Brain microvascular endothelial cell (primary cell): ENCODE data around the gene CLPTM1.

Experiments used
- DNase-seq: peaks from one replicate; pipeline ENCODE4 v3.0.0-alpha.2; 2020
- H3K27ac ChIP-seq: fragments of 250-450 bp; sonication (Bioruptor Pico); 2 replicates; pipeline ENCODE4 v1.5.1; 2020; ENCODE audit warnings: mild to moderate bottlenecking, moderate library complexity
- H3K27me3 ChIP-seq: fragments of 250-450 bp; sonication (Bioruptor Pico); replicated peaks from 2 replicates; pipeline ENCODE4 v1.5.1; 2020; ENCODE audit warnings: mild to moderate bottlenecking
- H3K36me3 ChIP-seq: fragments of 250-450 bp; sonication (Bioruptor Pico); replicated peaks from 2 replicates; pipeline ENCODE4 v1.5.1; 2020; ENCODE audit warnings: mild to moderate bottlenecking
- H3K4me3 ChIP-seq: 2 replicates; pipeline ENCODE4 v1.5.1; 2011; ENCODE audit warnings: low read depth, mild to moderate bottlenecking, control low read depth, low read length, moderate library complexity
- in situ Hi-C: cut with HindIII; loops from 2 replicates; pipeline ENCODE4 v1.10.0; 2017; ENCODE audit warnings: low sequenced_read_pairs, low pct_ligation_motif_present
- TF ChIP-seq, protein P1 (sequence below): IDR thresholded peaks from 2 replicates; pipeline ENCODE4 v1.5.1; 2011; ENCODE audit warnings: low read depth, mild to moderate bottlenecking, moderate library complexity, low read length, control low read depth, inconsistent platforms; ENCODE audit errors: missing control alignments

CLPTM1 gene

DNA sequence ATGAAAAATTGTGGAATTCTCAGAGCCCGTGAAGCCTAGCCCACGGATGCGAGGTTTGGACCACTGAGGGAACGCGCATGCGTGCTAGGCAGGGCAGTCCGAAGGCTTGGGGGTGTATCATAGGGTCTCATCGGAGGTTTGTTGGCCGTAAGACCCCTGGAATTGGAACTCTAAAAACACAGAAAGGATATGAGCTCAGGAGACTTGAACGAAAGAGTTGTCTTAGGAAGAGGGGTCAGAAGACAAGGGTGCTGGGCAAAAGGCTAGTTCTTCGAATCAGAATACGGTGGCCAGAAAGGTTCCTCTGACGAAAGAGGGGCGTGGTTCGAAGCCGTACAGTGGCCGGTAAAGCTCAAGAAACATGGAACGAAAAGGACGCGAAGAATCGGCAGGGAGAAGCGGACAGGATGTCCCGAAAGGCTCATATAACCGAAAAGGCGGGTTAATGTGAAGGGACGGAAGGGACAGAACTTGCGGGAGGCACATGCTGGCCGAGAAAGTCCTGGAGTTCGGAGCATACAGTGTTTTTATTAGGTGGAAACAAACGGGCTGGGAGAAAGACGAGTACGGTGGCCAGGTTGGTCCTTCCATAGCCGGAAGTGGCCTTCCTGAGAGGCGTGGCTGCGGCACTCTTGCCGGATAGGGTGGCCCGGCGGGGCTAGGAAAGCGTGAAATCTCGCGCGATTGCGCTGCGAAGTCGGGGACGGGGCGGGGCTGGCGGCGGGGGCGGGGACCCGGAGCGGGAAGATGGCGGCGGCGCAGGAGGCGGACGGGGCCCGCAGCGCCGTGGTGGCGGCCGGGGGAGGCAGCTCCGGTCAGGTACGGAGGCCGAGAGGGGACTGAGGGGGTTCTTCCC, at the start of gene CLPTM1:
Gene CLPTM1, plus strand, starts transcription at position 732 of the 856 bp plus-strand sequence. Its CDS starts 16 bp downstream, at position 748.
- H3K27me3 ChIP-seq = no peaks in the 10 kb centered on the region
- H3K27ac ChIP-seq = peak within 1 kb of the TSS; percentile 93
- TF ChIP-seq, protein P1, sequence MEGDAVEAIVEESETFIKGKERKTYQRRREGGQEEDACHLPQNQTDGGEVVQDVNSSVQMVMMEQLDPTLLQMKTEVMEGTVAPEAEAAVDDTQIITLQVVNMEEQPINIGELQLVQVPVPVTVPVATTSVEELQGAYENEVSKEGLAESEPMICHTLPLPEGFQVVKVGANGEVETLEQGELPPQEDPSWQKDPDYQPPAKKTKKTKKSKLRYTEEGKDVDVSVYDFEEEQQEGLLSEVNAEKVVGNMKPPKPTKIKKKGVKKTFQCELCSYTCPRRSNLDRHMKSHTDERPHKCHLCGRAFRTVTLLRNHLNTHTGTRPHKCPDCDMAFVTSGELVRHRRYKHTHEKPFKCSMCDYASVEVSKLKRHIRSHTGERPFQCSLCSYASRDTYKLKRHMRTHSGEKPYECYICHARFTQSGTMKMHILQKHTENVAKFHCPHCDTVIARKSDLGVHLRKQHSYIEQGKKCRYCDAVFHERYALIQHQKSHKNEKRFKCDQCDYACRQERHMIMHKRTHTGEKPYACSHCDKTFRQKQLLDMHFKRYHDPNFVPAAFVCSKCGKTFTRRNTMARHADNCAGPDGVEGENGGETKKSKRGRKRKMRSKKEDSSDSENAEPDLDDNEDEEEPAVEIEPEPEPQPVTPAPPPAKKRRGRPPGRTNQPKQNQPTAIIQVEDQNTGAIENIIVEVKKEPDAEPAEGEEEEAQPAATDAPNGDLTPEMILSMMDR = no peak
- in situ Hi-C loops = loop anchor here (10.0 kb wide), 1 partner anchor 60 kb away; the partner anchor contains the start of gene TOMM40
- peak; percentile 94 for DNase-seq
- peak within 1 kb of the TSS; percentile 87 for H3K4me3 ChIP-seq
- H3K36me3 ChIP-seq = no peaks in the 10 kb centered on the region

- peaks cover 2% of the 10 kb centered on the region for H3K27me3 ChIP-seq
- TF ChIP-seq, protein P1 = no peak
- DNase-seq = no peak
- no peak within 1 kb of the TSS for H3K27ac ChIP-seq
- in situ Hi-C loops = no loop called here
- H3K4me3 ChIP-seq = peak within 1 kb of the TSS; percentile 40
- peaks cover 25% of the 10 kb centered on the region for H3K36me3 ChIP-seq
These were observed 49.6 kb upstream of the CLPTM1 start, which contains the start of gene APOE for GRCh38 chr19:44905437-44906160. Gene APOE (plus strand): TSS chr19:44905796. CDS start chr19:44906625, 829 bp downstream.

GRCh38 chr19:44907613-44908012, 47.6 kb upstream of the CLPTM1 start:
- Histone ChIP-seq H3K27me3 (peaks cover 2% of the 10 kb centered on the region), H3K27ac (no peak overlapping the region), H3K4me3 (no peak overlapping the region), H3K36me3 (peaks cover 7% of the 10 kb centered on the region)
- TF ChIP-seq, protein P1 = no peak
- DNase-seq = no peak
- in situ Hi-C loops = no loop called here

- peaks cover 2% of the 10 kb centered on the region for H3K27me3 ChIP-seq
- H3K27ac ChIP-seq = no peak overlapping the region
- H3K36me3 ChIP-seq = peaks cover under 1% of the 10 kb centered on the region
- H3K4me3 ChIP-seq = no peak overlapping the region
- no peak for DNase-seq
- TF ChIP-seq, protein P1 = no peak
- in situ Hi-C loops = no loop called here
These were observed 46.9 kb upstream of the CLPTM1 start for GRCh38 chr19:44908074-44908835.

DNA sequence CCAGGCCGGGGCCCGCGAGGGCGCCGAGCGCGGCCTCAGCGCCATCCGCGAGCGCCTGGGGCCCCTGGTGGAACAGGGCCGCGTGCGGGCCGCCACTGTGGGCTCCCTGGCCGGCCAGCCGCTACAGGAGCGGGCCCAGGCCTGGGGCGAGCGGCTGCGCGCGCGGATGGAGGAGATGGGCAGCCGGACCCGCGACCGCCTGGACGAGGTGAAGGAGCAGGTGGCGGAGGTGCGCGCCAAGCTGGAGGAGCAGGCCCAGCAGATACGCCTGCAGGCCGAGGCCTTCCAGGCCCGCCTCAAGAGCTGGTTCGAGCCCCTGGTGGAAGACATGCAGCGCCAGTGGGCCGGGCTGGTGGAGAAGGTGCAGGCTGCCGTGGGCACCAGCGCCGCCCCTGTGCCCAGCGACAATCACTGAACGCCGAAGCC, 46.3 kb upstream of the CLPTM1 start:
- peaks cover 2% of the 10 kb centered on the region for H3K27me3 ChIP-seq
- H3K27ac ChIP-seq = no peak overlapping the region
- TF ChIP-seq, protein P1 = no peak
- in situ Hi-C loops = no loop called here
- no peak for DNase-seq
- no peaks in the 10 kb centered on the region for H3K36me3 ChIP-seq
- H3K4me3 ChIP-seq = no peak overlapping the region
